ENCODE results near the gene MXI1. TPM values are rescaled to one million over a fixed set of nuclear protein-coding genes. Genes with fewer than 3 reads are reported as not detected.

Gene MXI1
- total and polyA plus RNA-seq, 4 donors = 9.6 to 52.0 (median 14.2) TPM

DNA sequence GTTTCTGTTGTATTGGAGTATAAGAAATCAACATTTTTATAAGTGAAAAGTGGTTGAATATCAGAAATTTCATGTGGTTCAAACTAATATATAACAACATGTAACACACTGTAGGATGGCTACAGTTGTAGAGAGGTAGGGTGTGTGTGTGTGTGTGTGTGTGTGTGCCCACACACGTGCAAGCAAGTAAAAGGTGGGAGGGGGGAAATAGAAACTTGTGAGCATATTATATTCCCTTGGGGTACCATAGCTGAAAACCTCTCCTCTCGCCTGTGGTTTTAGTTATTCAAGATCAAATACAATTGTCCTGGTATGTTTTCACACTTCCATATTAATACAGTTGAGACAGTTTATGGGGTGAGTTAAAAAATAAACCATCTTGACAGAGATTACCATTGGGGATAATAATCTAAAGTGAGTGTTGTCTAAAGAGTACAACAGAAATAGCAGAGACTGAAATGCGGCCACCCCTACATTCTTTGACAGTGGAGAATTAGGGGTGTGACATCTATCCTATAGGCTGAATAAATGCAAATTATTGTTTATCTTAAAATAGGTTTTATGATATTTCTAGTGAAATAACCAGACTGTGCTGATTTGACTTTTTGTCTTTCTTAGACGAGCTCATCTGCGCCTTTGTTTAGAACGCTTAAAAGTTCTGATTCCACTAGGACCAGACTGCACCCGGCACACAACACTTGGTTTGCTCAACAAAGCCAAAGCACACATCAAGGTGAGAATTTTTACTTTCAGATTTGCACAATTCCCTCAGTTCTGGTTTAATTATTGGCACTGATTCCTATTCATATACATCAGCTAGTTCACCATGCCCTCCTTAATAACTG lies 71.4 kb downstream of the MXI1 start:
- Histone ChIP-seq H3K4me3 (ENCODE audit: low read depth in 1 of 3, low read length in 3 of 3) (peak overlapping the region in 2 of 3 donors; percentile 39 to 49), H3K27ac (ENCODE audit: low read depth in 1 of 2, low read length in 2 of 2) (peak overlapping the region; percentile 56 to 67), H3K36me3 (ENCODE audit: control insufficient read depth in 4 of 4, insufficient read depth in 3 of 4, low read depth in 1 of 4, low read length in 3 of 4) (peaks cover 0 to 2% (median 0%) of the 10 kb centered on the region in 4 donors), H3K27me3 (ENCODE audit: control insufficient read depth in 4 of 4, insufficient read depth in 4 of 4, low read length in 3 of 4) (no peaks in the 10 kb centered on the region), H3K9ac (ENCODE audit: low read depth in 1 of 2, low read length in 2 of 2) (peak overlapping the region; percentile 60 to 86), H3K4me1 (ENCODE audit: control insufficient read depth in 4 of 4, insufficient read depth in 4 of 4, low read length in 3 of 4) (peaks cover 0 to 7% (median 3%) of the 10 kb centered on the region in 4 donors), H3K9me3 (ENCODE audit: control insufficient read depth in 4 of 4, low read length in 3 of 4) (no peaks in the 10 kb centered on the region)
- no peak for TF ChIP-seq YY1 (IDR thresholded peaks at IDR 0.05)
- TF ChIP-seq, protein P1, sequence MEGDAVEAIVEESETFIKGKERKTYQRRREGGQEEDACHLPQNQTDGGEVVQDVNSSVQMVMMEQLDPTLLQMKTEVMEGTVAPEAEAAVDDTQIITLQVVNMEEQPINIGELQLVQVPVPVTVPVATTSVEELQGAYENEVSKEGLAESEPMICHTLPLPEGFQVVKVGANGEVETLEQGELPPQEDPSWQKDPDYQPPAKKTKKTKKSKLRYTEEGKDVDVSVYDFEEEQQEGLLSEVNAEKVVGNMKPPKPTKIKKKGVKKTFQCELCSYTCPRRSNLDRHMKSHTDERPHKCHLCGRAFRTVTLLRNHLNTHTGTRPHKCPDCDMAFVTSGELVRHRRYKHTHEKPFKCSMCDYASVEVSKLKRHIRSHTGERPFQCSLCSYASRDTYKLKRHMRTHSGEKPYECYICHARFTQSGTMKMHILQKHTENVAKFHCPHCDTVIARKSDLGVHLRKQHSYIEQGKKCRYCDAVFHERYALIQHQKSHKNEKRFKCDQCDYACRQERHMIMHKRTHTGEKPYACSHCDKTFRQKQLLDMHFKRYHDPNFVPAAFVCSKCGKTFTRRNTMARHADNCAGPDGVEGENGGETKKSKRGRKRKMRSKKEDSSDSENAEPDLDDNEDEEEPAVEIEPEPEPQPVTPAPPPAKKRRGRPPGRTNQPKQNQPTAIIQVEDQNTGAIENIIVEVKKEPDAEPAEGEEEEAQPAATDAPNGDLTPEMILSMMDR (IDR thresholded peaks at IDR 0.05; ENCODE audit: low read depth, low read length, missing input control) = no peak
- no peak for TF ChIP-seq RXRA (IDR thresholded peaks at IDR 0.05)
- TF ChIP-seq SP1 (IDR thresholded peaks at IDR 0.05) = no peak
- DNase-seq (ENCODE audit: low spot score) = no peak
- 47% methylated on average over 7 of the region's 7 CpGs for WGBS

GRCh38 chr10:110279407-110279986 lies 72.1 kb downstream of the MXI1 start:
- TF ChIP-seq YY1 (IDR thresholded peaks at IDR 0.05) (peak; percentile 85), MAX (IDR thresholded peaks at IDR 0.05) (no peak), FOXA2 (IDR thresholded peaks at IDR 0.05) (no peak), RAD21 (IDR thresholded peaks at IDR 0.05) (peak; percentile 95 to 99), GABPA (IDR thresholded peaks at IDR 0.05 in 1 of 2, conservative IDR thresholded peaks at IDR 0.05 in 1 of 2) (no peak), JUND (IDR thresholded peaks at IDR 0.05) (no peak), RXRA (IDR thresholded peaks at IDR 0.05) (peak in 1 of 2 donors; percentile 28), FOXA1 (IDR thresholded peaks at IDR 0.05) (no peak), HNF4A (conservative IDR thresholded peaks at IDR 0.05) (peak; percentile 12 to 21)
- TF ChIP-seq, protein P1 (IDR thresholded peaks at IDR 0.05; ENCODE audit: low read depth, low read length, missing input control) = peak; percentile 80
- DNase-seq (ENCODE audit: low spot score) = peak; percentile 50
- 32% methylated on average over 6 of the region's 6 CpGs for WGBS
- peaks cover 0 to 7% (median 3%) of the 10 kb centered on the region in 4 donors for H3K4me1 ChIP-seq (ENCODE audit: control insufficient read depth in 4 of 4, insufficient read depth in 4 of 4, low read length in 3 of 4)
- H3K4me3 ChIP-seq (ENCODE audit: low read depth in 1 of 3, low read length in 3 of 3) = peak overlapping the region in 2 of 3 donors; percentile 39 to 49
- no peaks in the 10 kb centered on the region for H3K27me3 ChIP-seq (ENCODE audit: control insufficient read depth in 4 of 4, insufficient read depth in 4 of 4, low read length in 3 of 4)
- H3K27ac ChIP-seq (ENCODE audit: low read depth in 1 of 2, low read length in 2 of 2) = peak overlapping the region; percentile 56 to 67
- peak overlapping the region; percentile 60 to 86 for H3K9ac ChIP-seq (ENCODE audit: low read depth in 1 of 2, low read length in 2 of 2)
- H3K36me3 ChIP-seq (ENCODE audit: control insufficient read depth in 4 of 4, insufficient read depth in 3 of 4, low read depth in 1 of 4, low read length in 3 of 4) = peaks cover 0 to 3% (median under 1%) of the 10 kb centered on the region in 4 donors
- no peaks in the 10 kb centered on the region for H3K9me3 ChIP-seq (ENCODE audit: control insufficient read depth in 4 of 4, low read length in 3 of 4)
